ENCODE results near the gene DCXR.
"Not testable (repeated sequence)": the region's sequence is repeated elsewhere in the genome, so short reads cannot be mapped to it uniquely, and the experiment has no call there.

DCXR gene

DNA sequence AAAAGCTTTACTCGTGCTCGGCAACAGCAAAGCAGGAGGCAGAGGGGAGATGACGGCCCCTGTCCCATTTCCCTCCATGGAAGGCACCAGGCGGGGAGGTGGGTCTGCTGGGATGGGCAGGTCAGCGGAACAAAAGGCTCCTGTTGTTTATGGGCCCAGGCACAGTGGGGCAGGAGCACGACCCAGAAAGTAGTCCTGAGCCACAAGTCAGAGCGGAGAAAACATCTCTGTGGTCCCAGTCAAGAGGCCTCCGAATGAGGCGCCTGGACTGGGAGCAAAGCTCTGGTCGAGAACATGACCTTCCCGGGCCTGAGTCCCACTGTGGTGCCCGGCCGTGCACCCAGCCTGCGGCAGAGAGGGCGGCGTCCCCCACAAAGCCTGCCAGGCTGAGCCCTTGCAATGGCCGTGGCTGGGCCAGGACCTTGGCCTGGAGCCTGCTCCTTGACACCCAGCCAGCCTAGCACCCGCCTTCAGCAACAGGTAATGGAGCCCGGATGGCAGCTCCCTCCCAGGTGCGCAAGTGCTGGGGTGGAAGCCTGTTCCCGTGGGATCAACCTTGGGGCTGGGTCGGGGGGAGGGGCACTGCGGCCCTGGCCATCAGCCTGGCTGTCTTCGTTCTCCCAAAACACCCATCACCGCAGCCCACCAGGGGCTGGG, 10.5 kb upstream of the DCXR start:
- ATAC-seq (replicated peaks) (no peak), DNase-seq (no peak)
- Mint-ChIP-seq H3K4me3 (no peak overlapping the region), H3K9me3 (no peaks in the 10 kb centered on the region), H3K27ac (no peak overlapping the region), H3K27me3 (no peaks in the 10 kb centered on the region), H3K4me1 (ENCODE audit: low read depth in 2 of 2) (peaks cover 5 to 10% of the 10 kb centered on the region in 2 donors), H3K36me3 (ENCODE audit: insufficient read depth) (no peaks in the 10 kb centered on the region)

DNA sequence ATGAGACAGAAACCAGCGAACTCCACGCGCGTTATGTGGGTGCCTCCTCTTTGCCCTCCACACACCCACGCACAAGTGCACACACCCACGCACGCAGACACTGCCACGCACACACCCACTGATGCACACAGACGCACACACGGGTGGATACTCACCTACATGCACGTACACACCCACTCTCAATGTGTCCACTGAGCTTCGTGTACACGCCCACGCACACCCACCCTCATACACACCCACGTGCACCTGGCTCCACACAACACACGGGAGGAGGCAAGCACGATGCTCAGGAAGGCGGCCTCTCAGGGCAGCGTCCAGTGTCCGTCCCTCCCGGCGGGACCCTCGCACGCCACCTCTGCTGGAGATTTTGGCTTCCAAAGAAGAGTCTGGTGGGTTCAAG, 9.9 kb upstream of the DCXR start:
- H3K9me3 Mint-ChIP-seq: no peaks in the 10 kb centered on the region
- H3K36me3 Mint-ChIP-seq (ENCODE audit: insufficient read depth): no peaks in the 10 kb centered on the region
- H3K4me3 Mint-ChIP-seq: no peak overlapping the region
- H3K4me1 Mint-ChIP-seq (ENCODE audit: low read depth in 2 of 2): peaks cover 5 to 9% of the 10 kb centered on the region in 2 donors
- DNase-seq (no peak), ATAC-seq (replicated peaks) (no peak)
- H3K27me3 Mint-ChIP-seq: no peaks in the 10 kb centered on the region
- H3K27ac Mint-ChIP-seq: no peak overlapping the region

DNA sequence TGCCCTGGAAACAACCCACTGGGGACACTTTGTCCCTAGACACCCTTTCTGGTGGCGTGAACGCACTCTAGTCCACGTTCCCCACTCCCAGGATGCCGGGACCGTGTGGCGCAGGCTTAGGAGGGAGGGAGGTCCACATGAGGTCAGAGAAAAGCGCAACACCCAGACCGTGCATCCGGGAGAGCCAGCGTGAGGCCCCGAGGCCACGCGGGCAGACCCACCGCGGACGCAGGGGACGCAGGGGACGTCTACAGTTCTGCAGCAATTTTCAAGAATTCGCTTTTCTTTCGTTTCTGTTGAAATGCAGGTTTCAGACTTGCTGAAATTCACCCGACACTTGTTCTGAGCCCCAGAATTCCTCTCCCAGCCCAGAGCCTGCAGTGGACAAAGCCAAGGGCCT, 9.4 kb upstream of the DCXR start:
- H3K9me3 Mint-ChIP-seq: no peaks in the 10 kb centered on the region
- ATAC-seq (replicated peaks) (no peak), DNase-seq (no peak)
- peaks cover 5 to 9% of the 10 kb centered on the region in 2 donors for H3K4me1 Mint-ChIP-seq (ENCODE audit: low read depth in 2 of 2)
- no peak overlapping the region for H3K27ac Mint-ChIP-seq
- no peaks in the 10 kb centered on the region for H3K36me3 Mint-ChIP-seq (ENCODE audit: insufficient read depth)
- no peaks in the 10 kb centered on the region for H3K27me3 Mint-ChIP-seq
- H3K4me3 Mint-ChIP-seq: no peak overlapping the region

DNA sequence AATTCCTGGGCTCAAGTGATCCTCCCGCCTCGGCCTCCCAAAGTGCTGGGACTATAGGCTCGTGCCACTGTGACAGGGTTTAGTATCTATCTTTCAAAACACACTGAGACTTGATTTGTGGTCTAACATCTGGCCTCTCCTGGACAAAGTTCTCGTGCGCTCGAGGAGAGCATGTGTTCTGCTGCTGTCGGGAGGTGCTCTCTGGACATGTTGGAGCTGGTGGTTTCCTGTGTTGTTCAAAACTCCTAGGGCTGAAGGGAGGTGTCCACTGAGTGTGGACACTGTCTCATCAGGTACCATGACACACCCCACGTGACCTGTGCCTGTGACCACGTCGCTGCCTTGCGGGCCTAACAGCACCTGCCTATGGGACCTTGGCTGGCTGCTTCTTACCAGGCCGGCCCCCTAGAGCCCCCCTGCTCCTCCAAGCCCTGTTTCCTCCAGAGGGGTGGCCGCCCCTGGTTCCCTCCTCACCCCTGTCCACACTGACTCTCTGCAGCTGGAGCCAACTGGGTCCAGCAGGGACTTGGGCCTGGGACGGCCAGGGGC, 8.5 kb upstream of the DCXR start:
- Mint-ChIP-seq H3K9me3 (no peaks in the 10 kb centered on the region), H3K4me3 (no peak overlapping the region), H3K27me3 (no peaks in the 10 kb centered on the region), H3K27ac (no peak overlapping the region), H3K4me1 (ENCODE audit: low read depth in 2 of 2) (peaks cover 5 to 9% of the 10 kb centered on the region in 2 donors), H3K36me3 (ENCODE audit: insufficient read depth) (no peaks in the 10 kb centered on the region)
- ATAC-seq (replicated peaks) (no peak), DNase-seq (no peak)

DNA sequence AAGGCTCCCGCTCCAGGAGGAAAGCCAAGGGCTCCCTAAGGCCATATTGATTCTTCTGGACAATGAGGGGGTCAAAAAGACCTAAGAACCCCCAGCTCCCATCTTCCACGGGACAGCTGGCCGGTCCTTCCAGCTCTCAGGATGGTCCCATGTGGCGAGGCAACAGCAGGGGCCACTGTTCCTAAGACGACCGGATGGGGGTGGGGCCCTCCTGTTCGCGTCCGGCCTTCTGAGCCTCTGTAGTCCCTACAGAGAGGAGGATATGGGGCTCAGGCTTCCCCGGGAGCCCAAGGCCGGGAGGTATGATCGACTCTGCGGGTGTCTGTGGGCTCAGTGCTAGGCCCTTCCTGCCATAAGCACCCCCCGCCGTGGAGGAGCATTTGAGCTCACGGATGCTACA, 6.0 kb upstream of the DCXR start:
- Mint-ChIP-seq H3K9me3 (no peaks in the 10 kb centered on the region), H3K4me3 (no peak overlapping the region)
- ATAC-seq (replicated peaks): no peak

DNA sequence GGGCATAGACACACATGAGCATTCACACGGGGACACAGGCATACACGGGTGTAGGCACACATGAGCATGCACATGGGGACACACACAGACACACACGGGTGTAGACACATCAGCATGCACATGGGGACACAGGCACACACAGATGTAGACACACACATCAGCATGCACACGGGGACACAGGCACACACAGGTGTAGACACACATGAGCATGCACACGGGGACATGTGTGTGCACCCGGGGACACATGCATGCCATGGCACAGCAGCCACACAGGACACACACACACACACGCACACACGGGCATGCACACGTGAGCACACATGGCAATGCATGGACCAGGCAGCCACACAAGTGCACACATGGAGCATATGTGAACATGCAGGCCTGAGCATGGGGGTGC, 5.2 kb upstream of the DCXR start:
- ATAC-seq (replicated peaks) (no peak), DNase-seq (no peak)
- H3K4me1 Mint-ChIP-seq (ENCODE audit: low read depth in 2 of 2): peaks cover 5 to 11% of the 10 kb centered on the region in 2 donors
- H3K36me3 Mint-ChIP-seq (ENCODE audit: insufficient read depth): peaks cover 3% of the 10 kb centered on the region
- no peak overlapping the region for H3K4me3 Mint-ChIP-seq
- H3K9me3 Mint-ChIP-seq: no peaks in the 10 kb centered on the region
- H3K27ac Mint-ChIP-seq: no peak overlapping the region
- no peaks in the 10 kb centered on the region for H3K27me3 Mint-ChIP-seq

More for the DNA sequence above, 6.0 kb upstream of the DCXR start:
- Mint-ChIP-seq H3K27ac (no peak overlapping the region), H3K27me3 (no peaks in the 10 kb centered on the region), H3K36me3 (ENCODE audit: insufficient read depth) (no peaks in the 10 kb centered on the region), H3K4me1 (ENCODE audit: low read depth in 2 of 2) (peaks cover 0 to 6% of the 10 kb centered on the region in 2 donors)
- DNase-seq: no peak

DNA sequence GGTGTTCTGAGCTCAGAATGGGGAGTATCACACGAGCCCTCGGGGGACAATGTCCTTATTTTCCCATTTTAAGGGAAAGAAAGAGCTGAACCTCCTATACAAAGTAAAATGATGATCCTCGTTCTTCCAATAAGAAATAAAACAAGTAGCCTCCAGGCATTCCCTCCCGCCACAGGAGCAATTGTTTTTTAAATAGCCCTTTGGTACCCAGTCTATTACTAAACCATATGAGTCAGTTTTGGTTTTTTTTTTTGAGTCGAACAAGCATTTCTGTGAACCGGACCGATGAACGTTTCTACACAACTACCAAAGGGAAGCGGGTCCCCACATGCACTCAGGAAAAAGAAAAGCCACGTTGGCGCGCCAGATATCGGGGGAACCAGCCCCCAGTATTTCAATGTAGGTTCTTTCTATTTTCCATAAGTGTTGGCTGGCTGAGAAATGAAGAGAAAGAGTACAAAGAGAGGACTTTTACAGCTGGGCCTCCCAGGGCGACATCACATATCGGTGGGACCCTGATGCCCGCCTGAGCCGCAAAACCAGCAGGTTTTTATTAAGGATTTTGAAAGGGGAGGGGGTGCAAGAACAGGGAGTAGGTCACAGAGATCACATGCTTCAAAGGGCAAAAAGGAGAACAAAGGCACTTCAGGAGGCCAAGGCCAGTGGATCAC, 3.8 kb upstream of the DCXR start:
- Mint-ChIP-seq H3K9me3 (no peaks in the 10 kb centered on the region), H3K4me3 (no peak overlapping the region), H3K27me3 (no peaks in the 10 kb centered on the region), H3K36me3 (ENCODE audit: insufficient read depth) (peaks cover 12% of the 10 kb centered on the region), H3K27ac (peak overlapping the region in 1 of 2 donors; percentile 76), H3K4me1 (ENCODE audit: low read depth in 2 of 2) (peaks cover 7 to 12% of the 10 kb centered on the region in 2 donors)
- DNase-seq (no peak), ATAC-seq (replicated peaks) (no peak)

DNA sequence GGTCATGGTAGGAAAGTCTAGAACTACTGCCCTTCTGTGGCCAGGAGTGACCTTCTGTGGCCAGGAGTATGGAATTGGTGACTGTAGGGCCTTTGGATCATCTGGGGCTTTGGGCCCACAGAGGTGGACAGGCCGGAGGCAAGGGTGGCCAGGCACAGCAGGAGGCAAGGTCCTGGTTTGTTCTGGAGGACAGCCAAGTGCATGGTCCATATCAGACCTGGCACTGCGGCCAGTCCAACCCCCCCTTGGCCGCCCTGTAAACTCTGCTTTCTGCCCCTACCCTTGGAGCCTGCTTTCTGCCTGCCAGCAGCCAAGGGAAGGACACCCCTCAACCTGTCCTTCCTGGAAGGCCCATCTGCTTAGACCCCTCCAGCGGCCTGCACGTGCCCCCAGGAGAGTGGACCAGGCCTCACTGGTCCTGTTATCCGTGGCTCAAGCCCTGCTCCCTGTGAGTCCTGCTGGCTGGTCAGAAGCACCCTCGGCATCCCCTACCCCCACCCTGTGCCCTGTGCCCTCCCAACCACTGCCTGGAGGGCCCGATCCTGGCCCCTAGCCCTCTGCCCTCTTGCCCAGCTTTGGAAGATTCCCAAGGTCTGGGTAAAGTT, 2.3 kb upstream of the DCXR start:
- peaks cover 17 to 21% of the 10 kb centered on the region in 2 donors for H3K4me1 Mint-ChIP-seq (ENCODE audit: low read depth in 2 of 2)
- H3K36me3 Mint-ChIP-seq (ENCODE audit: insufficient read depth): peaks cover 12% of the 10 kb centered on the region
- ATAC-seq (replicated peaks): no peak
- DNase-seq: no peak
- H3K27me3 Mint-ChIP-seq: no peaks in the 10 kb centered on the region
- no peak overlapping the region for H3K27ac Mint-ChIP-seq
- H3K9me3 Mint-ChIP-seq: no peaks in the 10 kb centered on the region
- H3K4me3 Mint-ChIP-seq: peak overlapping the region in 1 of 2 donors; percentile 31

DNA sequence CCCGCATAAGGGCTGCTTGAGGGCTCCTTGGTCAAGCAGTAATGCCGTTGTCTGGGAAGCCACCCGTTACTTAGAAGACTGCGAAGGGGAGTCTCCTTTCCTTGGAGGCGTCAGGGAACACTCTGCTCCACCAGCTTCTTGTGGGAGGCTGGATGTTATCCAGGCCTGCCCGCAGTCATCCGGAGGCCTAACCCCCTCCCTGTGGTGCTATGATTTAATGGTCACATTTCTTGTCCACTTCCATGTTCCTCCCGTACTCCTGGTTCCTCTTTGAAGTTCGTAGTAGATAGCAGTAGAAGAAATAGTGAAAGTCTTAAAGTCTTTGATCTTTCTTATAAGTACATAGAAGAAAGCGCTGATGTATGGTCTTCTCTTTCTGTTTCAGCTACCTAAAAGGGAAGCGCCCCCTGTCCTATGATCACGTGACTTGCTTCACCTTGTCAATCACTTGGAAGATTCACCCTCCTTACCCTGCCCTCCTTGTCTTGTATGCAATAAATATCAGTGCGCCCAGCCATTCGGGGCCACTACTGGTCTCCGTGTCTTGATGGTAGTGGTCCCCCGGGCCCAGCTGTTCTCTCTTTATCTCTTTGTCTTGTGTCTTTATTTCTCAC, 1.4 kb upstream of the DCXR start:
- Mint-ChIP-seq H3K4me1 (ENCODE audit: low read depth in 2 of 2) (peaks cover 17 to 21% of the 10 kb centered on the region in 2 donors), H3K4me3 (peak overlapping the region; percentile 31 to 32), H3K36me3 (ENCODE audit: insufficient read depth) (peaks cover 12% of the 10 kb centered on the region)
- not testable (repeated sequence) for ATAC-seq (replicated peaks); H3K27me3 Mint-ChIP-seq; H3K9me3 Mint-ChIP-seq; DNase-seq; H3K27ac Mint-ChIP-seq

DNA sequence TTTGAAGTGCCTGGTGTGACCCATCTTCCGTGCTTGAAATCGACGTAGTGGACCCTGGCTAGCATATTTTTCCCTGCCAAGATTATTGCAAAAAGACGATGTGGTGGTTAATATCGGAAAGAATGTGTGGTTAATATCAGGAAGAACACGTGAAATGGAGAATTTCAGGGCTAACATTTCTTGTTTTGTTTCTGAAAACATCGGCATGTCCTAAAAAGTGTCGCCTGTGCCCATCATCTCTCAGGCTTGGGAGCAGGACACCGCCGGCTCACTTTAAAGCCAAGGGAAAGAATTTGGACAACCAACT, 345 bp upstream of the DCXR start:
- DNase-seq (no peak), ATAC-seq (replicated peaks) (no peak)
- no peaks in the 10 kb centered on the region for H3K27me3 Mint-ChIP-seq
- peak overlapping the region; percentile 79 to 88 for H3K27ac Mint-ChIP-seq
- peaks cover 17 to 21% of the 10 kb centered on the region in 2 donors for H3K4me1 Mint-ChIP-seq (ENCODE audit: low read depth in 2 of 2)
- no peaks in the 10 kb centered on the region for H3K9me3 Mint-ChIP-seq
- peak overlapping the region; percentile 82 to 88 for H3K4me3 Mint-ChIP-seq
- peaks cover 12% of the 10 kb centered on the region for H3K36me3 Mint-ChIP-seq (ENCODE audit: insufficient read depth)

DNA sequence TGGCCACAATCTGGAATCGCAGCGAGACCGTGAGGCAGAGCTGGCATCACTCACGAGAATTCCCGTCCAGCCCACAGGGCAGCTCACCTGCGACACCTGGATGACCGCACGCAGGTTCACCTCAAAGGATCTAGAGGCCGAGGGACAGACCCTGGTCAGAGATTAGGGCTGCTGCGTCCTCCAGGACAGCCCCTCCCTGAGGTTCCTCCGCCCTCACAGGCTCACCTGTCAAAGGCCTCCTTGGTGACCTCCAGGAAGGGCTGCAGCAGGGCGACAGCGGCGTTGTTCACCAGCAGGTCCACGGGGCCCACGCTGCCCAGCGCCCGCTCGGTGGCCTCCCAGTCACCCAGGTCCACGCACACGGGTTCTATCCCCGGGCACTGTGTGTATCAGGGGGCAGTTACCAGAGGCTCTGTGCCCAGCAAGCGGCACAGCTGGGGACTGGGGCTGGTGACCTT, 834 bp downstream of the DCXR start:
- Mint-ChIP-seq H3K9me3 (no peaks in the 10 kb centered on the region), H3K4me3 (peak overlapping the region; percentile 82 to 88), H3K27ac (peak overlapping the region; percentile 57 to 88), H3K4me1 (ENCODE audit: low read depth in 2 of 2) (peaks cover 17 to 21% of the 10 kb centered on the region in 2 donors), H3K27me3 (no peaks in the 10 kb centered on the region), H3K36me3 (ENCODE audit: insufficient read depth) (peaks cover 12% of the 10 kb centered on the region)
- no peak for DNase-seq
- ATAC-seq (replicated peaks): no peak

DNA sequence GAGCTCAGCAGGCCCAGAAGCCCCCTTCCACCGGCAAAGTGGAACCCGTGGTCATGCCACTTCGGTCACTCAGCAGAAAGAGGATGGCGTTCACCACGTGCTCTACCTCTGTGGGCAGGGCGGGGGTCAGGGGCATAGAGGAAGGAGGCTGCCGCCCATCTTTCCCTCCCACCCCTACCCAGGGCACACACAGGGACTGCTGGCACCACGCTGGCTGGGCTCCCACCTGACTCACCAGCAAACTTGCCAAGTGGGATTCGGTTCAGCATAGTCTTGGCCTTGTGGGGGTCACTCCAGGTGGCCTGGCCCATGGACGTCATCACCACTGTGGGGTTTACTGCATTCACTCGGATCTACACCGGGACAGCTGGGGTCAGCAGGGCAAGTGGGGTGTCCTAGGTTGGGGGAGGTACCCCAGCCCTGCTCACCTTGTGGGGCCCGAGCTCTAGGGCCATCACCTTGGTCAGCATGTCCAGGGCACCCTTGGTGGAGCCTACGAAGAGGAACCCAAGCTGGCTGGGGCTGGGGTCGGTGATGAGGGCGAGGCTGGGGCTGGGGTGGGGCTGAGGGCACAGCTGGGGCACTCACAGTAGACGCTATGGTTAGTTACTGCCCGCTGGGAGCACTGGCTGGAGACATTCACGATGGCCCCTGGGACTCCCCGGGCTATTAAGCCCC, 1.4 kb downstream of the DCXR start:
- Mint-ChIP-seq H3K27ac (peak overlapping the region; percentile 57 to 88), H3K9me3 (no peaks in the 10 kb centered on the region), H3K4me1 (ENCODE audit: low read depth in 2 of 2) (peaks cover 17 to 21% of the 10 kb centered on the region in 2 donors), H3K36me3 (ENCODE audit: insufficient read depth) (peaks cover 12% of the 10 kb centered on the region), H3K27me3 (no peaks in the 10 kb centered on the region), H3K4me3 (peak overlapping the region; percentile 82 to 88)
- no peak for DNase-seq
- no peak for ATAC-seq (replicated peaks)

DNA sequence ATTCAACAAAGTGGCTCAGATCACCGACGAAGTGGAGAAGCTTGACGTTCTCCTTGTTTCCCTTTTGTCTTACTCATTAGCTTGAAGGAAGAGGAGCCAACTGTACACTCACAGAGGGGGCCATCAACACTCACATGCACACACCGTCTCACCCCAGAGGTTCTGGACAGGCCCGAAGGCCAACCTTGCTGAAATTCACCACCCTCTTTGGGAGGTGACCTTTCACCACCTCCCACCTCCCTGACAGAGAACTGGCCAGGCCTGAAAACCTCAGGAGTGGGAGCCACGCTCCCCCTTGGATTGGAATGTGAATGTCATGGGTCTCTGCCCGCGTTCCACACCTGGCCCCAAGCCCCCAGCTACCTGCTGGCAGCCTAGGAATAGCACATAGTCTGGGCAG, 2.0 kb downstream of the DCXR start:
- Mint-ChIP-seq H3K27me3 (no peaks in the 10 kb centered on the region), H3K27ac (peak overlapping the region in 1 of 2 donors; percentile 57), H3K36me3 (ENCODE audit: insufficient read depth) (peaks cover 13% of the 10 kb centered on the region), H3K4me1 (ENCODE audit: low read depth in 2 of 2) (peaks cover 19 to 23% of the 10 kb centered on the region in 2 donors), H3K9me3 (no peaks in the 10 kb centered on the region), H3K4me3 (peak overlapping the region; percentile 82 to 88)
- ATAC-seq (replicated peaks) (no peak), DNase-seq (no peak)

Data from effector memory CD8-positive, alpha-beta T cell (primary cell).